GM18502 (cell line): ENCODE data around the gene RASGRP2.

ENCODE experiments used
- ATAC-seq: cut with Tn5 transposase; IDR thresholded peaks from one replicate; pipeline ENCODE4 v1.9.1; 2021; ENCODE audit warnings: mild to moderate bottlenecking; ENCODE audit not compliant: unreplicated experiment, poor library complexity

Gene RASGRP2

GRCh38 chr11:64722141-64723065 is 21.5 kb downstream of the RASGRP2 start:
- no peak for ATAC-seq

GRCh38 chr11:64721359-64721699 is 22.6 kb downstream of the RASGRP2 start:
- ATAC-seq: no peak

- ATAC-seq: no peak
Observed at GRCh38 chr11:64720640-64721358, 23.1 kb downstream of the RASGRP2 start.

DNA sequence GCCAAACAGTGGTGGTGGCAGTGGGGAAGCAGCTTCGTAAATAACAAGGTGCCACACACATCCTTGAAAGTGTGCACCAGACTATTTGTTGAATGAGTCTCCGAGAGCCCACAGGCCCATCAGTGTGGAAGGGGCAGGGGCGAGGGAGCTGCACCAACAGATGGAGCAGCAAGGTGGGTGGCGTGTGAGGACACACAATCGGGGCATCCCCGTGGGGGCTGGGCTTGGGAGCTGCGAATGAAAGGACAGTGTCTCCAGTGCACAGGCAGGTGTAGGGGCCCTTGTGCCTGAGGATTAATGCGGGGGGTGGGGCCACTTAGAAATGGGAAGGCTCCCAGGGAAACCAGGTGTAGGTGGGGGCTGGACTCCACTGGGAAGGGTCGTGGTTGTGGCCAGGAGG is 23.8 kb downstream of the RASGRP2 start:
- ATAC-seq: no peak

- ATAC-seq: no peak
Observed at GRCh38 chr11:64719406-64719805, 24.5 kb downstream of the RASGRP2 start.

- ATAC-seq: no peak
Observed at GRCh38 chr11:64718780-64719124, 25.2 kb downstream of the RASGRP2 start.

- no peak for ATAC-seq
Observed at GRCh38 chr11:64718084-64718779, 25.7 kb downstream of the RASGRP2 start.

DNA sequence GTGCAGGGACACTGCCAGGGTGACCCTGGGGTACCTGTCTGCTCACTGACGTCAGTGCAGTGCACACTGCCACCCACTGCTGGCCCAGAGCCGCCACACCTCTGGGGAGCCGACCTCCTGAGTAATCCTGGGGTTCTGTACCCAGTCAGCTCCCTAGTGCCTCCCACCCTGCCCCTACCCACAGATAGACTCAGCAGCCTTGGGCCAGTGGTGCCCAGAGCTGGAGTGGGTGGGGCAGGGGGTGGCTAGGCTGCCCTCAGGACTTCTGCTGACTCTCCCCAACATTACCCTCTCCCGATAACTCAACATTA is 26.7 kb downstream of the RASGRP2 start:
- no peak for ATAC-seq

GRCh38 chr11:64716473-64717267 is 27.3 kb downstream of the RASGRP2 start:
- ATAC-seq: no peak

DNA sequence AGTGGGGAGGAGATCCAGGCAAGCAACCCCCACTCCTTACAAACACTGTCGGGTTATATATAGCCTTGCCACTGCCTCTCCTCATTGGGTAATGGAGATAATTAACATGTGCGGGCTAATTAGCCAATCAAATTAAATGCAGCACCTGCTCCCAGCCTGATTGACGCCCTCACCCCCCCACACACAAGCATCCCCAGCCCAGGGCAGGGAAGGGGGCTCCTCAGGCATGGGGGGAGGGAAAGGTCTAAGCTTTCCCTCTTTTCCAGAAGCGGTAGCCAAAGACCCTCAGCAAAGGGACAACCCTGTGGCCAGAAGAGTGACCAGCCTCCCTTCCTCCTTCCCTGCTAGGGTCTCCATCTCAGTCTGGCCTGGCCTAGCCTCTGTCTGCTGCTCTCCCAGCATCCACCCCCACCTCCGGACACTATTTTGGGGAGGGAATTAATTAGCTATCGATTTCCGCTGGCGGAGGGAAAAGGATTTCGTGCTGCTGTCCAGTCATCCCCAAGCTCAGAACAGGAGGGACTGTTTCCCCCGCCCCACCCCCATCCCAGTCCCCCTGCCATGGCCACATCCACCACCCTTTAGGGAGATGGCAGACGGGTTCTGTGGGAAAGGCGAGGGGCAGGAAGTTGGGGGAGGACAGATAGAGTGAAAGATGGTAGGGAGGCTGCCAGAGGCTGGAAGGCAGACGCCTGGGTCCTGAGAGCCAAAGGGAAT is 28.0 kb downstream of the RASGRP2 start:
- no peak for ATAC-seq

DNA sequence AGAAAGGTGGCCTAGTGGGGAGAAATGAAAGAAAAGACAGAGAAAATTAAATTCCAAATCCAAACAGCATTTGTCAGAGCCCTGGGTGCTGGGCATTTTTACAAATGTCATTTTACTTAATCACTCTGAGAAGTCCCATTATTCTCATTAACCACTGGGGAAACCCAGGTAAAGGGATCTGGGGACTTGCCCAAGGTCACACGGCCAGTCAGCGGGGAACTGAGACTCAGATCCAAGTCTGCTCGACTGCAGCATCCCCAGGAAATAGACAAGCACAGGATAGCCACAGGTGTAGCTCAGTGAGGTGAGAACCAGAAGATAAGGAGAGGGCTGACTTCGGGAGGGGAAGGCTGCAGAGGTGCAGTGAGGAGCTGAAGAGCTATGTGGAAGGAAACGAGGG is 28.8 kb downstream of the RASGRP2 start:
- ATAC-seq: no peak

DNA sequence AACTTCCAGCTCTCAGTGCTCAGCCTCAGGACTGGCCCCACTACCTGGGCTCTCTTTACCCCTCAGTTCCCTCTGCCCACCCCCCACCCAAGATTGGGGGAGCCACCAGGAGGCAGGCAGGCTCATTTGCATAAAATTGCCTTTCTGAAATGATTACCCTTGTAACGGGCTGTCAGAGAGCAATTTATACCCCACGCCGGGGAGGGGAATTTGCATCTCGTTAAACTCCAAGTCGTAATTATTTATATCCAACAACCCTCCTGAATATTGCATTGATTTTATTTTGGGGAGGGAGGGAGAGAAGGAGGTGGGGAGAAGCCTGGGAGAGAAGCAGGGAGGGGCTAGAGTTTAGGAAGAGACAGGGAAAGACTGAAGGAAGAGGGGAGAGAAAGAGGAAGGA is 29.3 kb downstream of the RASGRP2 start:
- no peak for ATAC-seq

DNA sequence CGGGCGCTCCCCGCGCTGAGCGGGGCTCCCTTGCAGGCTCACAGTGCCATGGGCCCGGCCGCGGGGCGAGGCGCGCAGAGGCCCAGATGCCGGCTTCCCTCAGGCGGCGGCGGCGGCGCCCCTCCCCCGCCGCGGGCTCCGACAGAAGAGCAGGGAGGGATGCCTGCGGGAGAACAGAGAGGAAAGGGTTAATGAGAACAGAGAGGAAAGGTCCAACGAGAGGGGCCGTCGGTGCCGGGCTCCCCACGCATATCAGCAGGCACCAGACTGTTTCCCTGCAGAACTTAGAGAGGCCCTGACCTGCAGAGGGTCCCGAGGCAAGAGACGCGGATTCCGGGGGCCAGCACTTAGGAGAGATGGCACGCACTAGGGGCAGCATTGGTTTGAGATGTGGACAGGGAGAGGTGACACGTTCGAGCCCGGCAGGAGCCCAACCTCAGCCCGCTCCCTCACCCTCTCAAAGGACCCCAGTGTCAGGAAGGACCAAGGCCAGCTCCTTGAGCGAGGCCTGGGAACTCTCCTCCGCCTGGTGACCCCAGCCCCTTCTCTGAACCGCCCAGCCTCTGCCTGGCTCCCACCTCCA is 30.1 kb downstream of the RASGRP2 start:
- no peak for ATAC-seq

DNA sequence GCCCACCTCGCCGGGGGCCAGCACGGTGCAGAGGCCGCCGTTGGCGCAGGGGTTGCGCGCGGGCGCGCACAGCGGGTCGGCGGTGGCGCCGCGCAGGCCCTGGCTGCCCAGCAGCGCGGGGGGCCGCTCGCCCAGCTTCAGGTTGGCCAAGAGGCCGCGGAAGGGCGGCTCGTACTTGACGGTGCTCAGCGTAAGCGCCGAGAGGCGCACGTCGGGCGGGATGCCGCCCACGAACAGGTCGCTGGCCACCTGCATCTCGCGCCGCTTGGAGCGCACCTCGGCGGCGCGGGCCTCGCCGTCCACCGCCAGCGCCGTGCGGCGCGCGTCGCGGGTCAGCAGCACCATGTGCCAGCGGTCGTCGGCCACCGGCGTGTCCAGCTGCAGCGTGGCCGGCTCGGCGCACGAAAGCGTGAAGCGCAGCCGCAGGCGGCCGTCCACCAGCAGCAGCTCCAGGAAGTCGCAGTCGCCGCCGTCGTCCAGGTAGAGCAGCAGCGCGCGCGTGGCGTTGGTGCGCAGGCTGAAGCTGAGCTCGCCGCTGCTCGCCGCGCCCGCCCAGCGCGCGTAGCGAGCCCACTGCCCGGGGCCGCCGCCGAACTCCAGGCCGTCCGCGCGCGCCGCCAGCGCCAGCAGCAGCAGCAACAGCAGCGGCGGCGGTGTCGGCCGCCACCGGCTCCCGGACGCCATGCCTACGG is 30.8 kb downstream of the RASGRP2 start:
- no peak for ATAC-seq

GRCh38 chr11:64712430-64713015 is 31.4 kb downstream of the RASGRP2 start:
- ATAC-seq: no peak

DNA sequence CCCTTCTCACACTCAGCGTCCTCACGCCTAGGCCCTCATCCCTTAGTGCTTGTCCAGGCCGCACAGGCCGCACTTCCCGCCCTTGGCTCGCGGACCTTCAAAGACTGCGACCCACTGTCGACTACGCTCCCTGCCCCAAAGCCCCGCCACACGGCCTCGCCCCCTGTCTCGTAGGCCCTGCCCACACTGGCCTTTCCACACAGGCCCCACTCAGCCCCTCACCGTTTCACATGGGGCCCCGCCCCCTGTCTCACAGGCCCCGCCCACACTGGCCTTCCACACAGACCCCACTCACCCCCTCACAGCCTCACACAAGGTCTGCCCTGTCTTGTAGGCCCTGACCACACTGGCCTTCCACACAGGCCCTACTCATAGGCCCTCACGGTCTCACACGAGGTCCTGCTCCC is 32.0 kb downstream of the RASGRP2 start:
- ATAC-seq: no peak

DNA sequence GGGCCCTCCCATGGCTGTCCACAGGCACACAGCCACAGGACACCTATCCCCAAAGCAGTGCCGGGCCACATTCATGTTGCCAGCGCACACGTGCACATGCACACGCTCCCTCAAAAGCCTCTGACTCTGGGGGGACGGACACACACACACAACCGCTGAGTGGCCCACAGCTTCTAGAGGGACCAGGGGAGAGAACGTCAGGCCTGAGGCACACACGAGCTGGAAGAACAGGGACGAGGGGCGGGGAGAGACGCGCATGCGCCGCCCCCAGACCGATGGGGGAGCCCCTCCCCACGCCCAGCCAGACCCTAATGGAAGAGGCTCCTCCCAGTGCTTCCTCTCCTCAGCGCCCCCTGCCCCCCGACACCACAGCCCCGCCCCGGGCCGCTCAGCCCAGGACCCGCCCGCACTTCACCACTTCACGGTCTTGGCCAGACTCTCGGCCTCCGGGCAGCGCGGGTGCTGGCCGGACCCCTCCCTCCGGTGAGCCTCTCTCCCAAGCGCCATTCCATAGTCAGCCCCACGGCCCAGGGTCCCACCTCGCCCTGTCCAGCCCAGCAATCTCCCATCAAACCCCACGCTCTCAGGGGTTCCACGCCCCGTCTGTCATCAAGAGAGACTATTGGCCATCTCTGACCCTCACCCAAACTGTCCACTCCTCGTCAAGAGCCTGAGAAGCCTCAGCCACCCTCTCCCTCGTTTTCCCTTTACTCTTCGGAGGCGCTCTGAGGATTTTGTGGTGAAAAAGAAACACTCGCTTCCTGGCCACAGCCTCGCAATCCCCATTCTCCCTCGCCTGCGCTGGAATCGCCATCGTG is 32.6 kb downstream of the RASGRP2 start:
- no peak for ATAC-seq
